Measurements from ENCODE around the gene BANK1. TPM values are rescaled to one million over a fixed set of nuclear protein-coding genes. Genes with fewer than 3 reads are reported as not detected.

Gene BANK1
- total RNA-seq, 2 experiments from 2014 or later = 0.06 to 0.10 TPM

GRCh38 chr4:101787701-101788316 lies 2.7 kb upstream of the BANK1 start:
- DNase-seq = no peak
- Mint-ChIP-seq H3K27ac (no peak overlapping the region), H3K4me3 (no peak overlapping the region), H3K4me1 (peaks cover 34% of the 10 kb centered on the region), H3K27me3 (peaks cover 38% of the 10 kb centered on the region), H3K36me3 (ENCODE audit: low read depth) (peaks cover 1% of the 10 kb centered on the region), H3K9me3 (no peaks in the 10 kb centered on the region)
- POLR2A ChIA-PET = no interaction called here
- CTCF ChIA-PET = no interaction called here

- H3K4me3 Mint-ChIP-seq = no peak overlapping the region
- ChIA-PET POLR2A (no interaction called here), CTCF (no interaction called here)
- peaks cover 16% of the 10 kb centered on the region for H3K4me1 Mint-ChIP-seq
- no peak overlapping the region for H3K27ac Mint-ChIP-seq
- no peaks in the 10 kb centered on the region for H3K36me3 Mint-ChIP-seq (ENCODE audit: low read depth)
- no peak for DNase-seq
- peaks cover 58% of the 10 kb centered on the region for H3K27me3 Mint-ChIP-seq
- H3K9me3 Mint-ChIP-seq = no peaks in the 10 kb centered on the region
Measured at GRCh38 chr4:101791182-101791558, 640 bp downstream of the BANK1 start.

DNA sequence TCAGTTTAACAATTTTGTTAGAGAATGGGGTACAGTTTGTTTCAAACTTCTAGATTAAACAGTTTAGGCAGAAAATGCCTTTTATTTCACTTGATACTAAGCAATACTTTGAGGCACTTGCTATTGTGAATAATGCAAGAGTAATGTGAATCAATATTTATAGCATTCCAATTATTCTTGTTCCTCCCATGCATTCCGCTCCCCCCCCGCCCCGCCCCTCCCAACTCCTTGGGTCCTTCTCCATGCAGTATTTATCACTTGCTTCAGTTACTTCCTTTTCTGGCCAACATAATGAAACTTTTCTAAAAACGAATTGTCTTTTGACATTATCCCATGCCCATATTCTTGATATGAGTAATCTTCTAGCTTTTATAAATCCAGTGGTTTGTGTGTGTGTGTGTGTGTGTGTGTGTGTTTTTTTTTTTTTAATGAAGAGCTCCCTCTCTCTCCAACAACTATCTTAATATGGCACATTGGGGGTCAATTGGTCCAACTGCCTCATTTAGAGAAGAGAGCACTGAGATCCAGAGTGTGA lies 1.6 kb downstream of the BANK1 start:
- Mint-ChIP-seq H3K4me1 (peaks cover 13% of the 10 kb centered on the region), H3K4me3 (no peak overlapping the region), H3K27me3 (peaks cover 62% of the 10 kb centered on the region), H3K36me3 (ENCODE audit: low read depth) (no peaks in the 10 kb centered on the region), H3K27ac (no peak overlapping the region), H3K9me3 (no peaks in the 10 kb centered on the region)
- ChIA-PET CTCF (no interaction called here), POLR2A (no interaction called here)
- no peak for DNase-seq

DNA sequence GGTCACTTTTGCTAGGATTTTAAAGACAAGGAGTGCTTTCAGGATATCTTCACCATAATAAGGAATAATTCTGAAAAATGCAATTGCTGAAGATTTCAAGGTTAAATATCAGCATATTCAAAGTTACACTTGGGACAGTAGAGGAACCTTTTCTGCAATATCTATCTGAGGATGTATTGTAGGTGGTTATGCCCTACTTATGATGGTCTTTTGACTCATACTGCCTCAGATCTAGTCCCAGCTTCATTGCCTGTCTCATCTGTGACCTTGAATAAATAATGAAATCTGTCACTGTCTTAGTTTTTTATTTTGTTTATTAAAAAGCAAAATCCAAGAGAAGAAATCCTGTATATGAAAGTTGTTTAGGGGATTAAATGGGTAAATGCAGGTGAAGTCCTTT lies 2.9 kb downstream of the BANK1 start:
- ChIA-PET POLR2A (no interaction called here), CTCF (interaction anchor here (0.6 kb wide), 1 partner anchor 812 kb away, joined by 4 read pairs; no protein-coding TSS in a partner anchor)
- no peaks in the 10 kb centered on the region for H3K9me3 Mint-ChIP-seq
- H3K4me3 Mint-ChIP-seq = no peak overlapping the region
- peaks cover 13% of the 10 kb centered on the region for H3K4me1 Mint-ChIP-seq
- H3K36me3 Mint-ChIP-seq (ENCODE audit: low read depth) = no peaks in the 10 kb centered on the region
- peaks cover 66% of the 10 kb centered on the region for H3K27me3 Mint-ChIP-seq
- H3K27ac Mint-ChIP-seq = no peak overlapping the region
- DNase-seq = no peak

DNA sequence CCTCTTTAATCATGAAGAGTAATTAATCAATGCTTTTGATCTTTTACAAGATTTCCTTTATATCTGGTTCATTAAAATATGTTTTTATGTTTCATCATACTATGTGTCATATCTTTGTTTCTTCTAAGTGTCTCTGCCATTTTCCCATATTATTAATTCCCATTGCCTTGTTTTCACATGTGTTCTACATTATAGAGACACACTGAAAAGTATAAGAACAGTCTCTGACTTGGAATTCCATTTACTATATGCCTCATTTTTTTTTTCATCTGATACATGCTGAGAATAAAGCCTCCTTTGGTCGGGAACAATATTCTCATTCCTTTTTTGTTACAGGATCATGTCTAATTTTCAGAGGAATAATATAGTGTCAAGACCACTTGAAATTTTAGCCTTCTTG lies 4.3 kb downstream of the BANK1 start:
- Mint-ChIP-seq H3K27ac (no peak overlapping the region), H3K9me3 (no peaks in the 10 kb centered on the region), H3K4me3 (no peak overlapping the region), H3K4me1 (peaks cover 10% of the 10 kb centered on the region), H3K36me3 (ENCODE audit: low read depth) (no peaks in the 10 kb centered on the region), H3K27me3 (peaks cover 61% of the 10 kb centered on the region)
- CTCF ChIA-PET = no interaction called here
- no peak for DNase-seq
- POLR2A ChIA-PET = no interaction called here

DNA sequence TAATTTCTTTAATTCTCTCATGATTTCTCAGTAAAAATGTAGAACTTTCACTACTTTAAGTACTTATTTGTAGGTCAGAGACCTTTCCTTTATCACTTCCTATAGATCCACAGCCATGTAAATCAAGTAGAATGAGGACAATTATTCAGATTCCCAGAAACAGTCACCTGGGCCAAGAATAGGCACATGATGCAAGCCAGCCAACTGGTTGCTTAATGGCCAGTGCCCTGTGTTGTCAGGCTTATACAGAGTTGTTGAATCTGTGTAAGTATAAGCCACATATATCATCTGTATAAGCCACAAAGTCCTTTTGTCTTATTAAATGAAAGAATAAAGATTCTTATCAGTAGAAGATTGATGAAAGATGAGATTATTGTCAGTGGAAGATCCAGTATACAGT lies 5.2 kb downstream of the BANK1 start:
- Mint-ChIP-seq H3K27ac (no peak overlapping the region), H3K4me1 (peaks cover 3% of the 10 kb centered on the region), H3K36me3 (ENCODE audit: low read depth) (no peaks in the 10 kb centered on the region), H3K27me3 (peaks cover 61% of the 10 kb centered on the region), H3K9me3 (no peaks in the 10 kb centered on the region), H3K4me3 (no peak overlapping the region)
- DNase-seq = no peak
- POLR2A ChIA-PET = no interaction called here
- CTCF ChIA-PET = no interaction called here

DNA sequence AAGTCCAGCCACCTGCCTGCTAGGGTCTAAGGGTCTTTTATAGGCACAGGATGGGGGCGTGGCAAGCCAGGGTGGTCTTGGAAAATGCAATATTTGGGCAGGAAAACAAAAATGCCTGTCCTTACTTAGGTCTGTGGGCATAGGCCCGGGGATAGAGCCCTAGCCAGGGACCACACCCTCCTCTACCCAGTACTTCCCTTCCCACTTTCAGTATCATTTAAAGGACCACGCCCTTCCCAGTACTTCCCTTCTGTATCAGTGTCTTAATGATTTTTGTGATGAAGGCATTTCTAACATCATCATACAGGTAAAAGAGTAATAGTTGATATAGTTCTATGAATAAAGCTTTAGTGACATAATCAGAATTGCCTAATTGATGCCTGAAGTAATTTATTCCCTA lies 11.4 kb downstream of the BANK1 start:
- DNase-seq = no peak
- Mint-ChIP-seq H3K27me3 (peaks cover 23% of the 10 kb centered on the region), H3K4me1 (peaks cover 6% of the 10 kb centered on the region), H3K4me3 (no peak overlapping the region), H3K36me3 (ENCODE audit: low read depth) (no peaks in the 10 kb centered on the region), H3K9me3 (no peaks in the 10 kb centered on the region), H3K27ac (no peak overlapping the region)
- CTCF ChIA-PET = no interaction called here
- POLR2A ChIA-PET = no interaction called here

GRCh38 chr4:101806914-101807313 lies 16.4 kb downstream of the BANK1 start:
- Mint-ChIP-seq H3K27ac (no peak overlapping the region), H3K9me3 (no peaks in the 10 kb centered on the region), H3K27me3 (peaks cover 7% of the 10 kb centered on the region), H3K36me3 (ENCODE audit: low read depth) (no peaks in the 10 kb centered on the region), H3K4me1 (peaks cover 4% of the 10 kb centered on the region), H3K4me3 (no peak overlapping the region)
- CTCF ChIA-PET = interaction anchor here (0.6 kb wide), 1 partner anchor 97 kb away, joined by 3 read pairs; no protein-coding TSS in a partner anchor
- DNase-seq = no peak
- POLR2A ChIA-PET = no interaction called here

DNA sequence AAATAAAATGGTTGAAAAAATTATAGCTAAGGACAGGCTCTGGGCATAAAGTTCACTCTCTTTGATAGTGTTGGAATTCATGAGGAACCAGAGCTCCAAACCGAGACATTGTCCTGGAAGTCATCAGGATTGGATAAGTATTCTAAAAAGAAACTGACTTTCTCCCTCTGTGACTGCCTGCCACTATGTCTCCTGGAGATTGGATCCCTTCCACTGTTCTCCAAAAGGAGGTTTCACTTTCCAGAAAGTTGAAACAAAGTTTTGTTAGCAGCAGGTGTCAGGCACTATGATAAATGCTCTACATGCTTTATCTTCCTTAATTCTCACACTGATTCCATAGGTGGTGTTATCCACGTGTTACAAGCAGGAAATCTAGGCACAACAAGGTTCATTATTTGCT lies 16.8 kb downstream of the BANK1 start:
- Mint-ChIP-seq H3K4me3 (no peak overlapping the region), H3K27ac (no peak overlapping the region), H3K4me1 (no peaks in the 10 kb centered on the region), H3K36me3 (ENCODE audit: low read depth) (no peaks in the 10 kb centered on the region), H3K9me3 (no peaks in the 10 kb centered on the region), H3K27me3 (peaks cover 7% of the 10 kb centered on the region)
- DNase-seq = no peak
- CTCF ChIA-PET = interaction anchor here (0.6 kb wide), 1 partner anchor 98 kb away, joined by 3 read pairs; no protein-coding TSS in a partner anchor
- POLR2A ChIA-PET = no interaction called here

- POLR2A ChIA-PET = no interaction called here
- Mint-ChIP-seq H3K27me3 (peaks cover 5% of the 10 kb centered on the region), H3K36me3 (ENCODE audit: low read depth) (no peaks in the 10 kb centered on the region), H3K9me3 (no peaks in the 10 kb centered on the region), H3K27ac (no peak overlapping the region), H3K4me3 (no peak overlapping the region), H3K4me1 (no peaks in the 10 kb centered on the region)
- CTCF ChIA-PET = no interaction called here
- no peak for DNase-seq
Measured at GRCh38 chr4:101813604-101814003, 23.1 kb downstream of the BANK1 start.

- peaks cover 5% of the 10 kb centered on the region for H3K27me3 Mint-ChIP-seq
- no peaks in the 10 kb centered on the region for H3K4me1 Mint-ChIP-seq
- peaks cover 6% of the 10 kb centered on the region for H3K9me3 Mint-ChIP-seq
- ChIA-PET POLR2A (no interaction called here), CTCF (no interaction called here)
- no peak overlapping the region for H3K27ac Mint-ChIP-seq
- H3K4me3 Mint-ChIP-seq = no peak overlapping the region
- no peak for DNase-seq
- H3K36me3 Mint-ChIP-seq (ENCODE audit: low read depth) = no peaks in the 10 kb centered on the region
Measured at GRCh38 chr4:101818362-101818761, 27.8 kb downstream of the BANK1 start.

DNA sequence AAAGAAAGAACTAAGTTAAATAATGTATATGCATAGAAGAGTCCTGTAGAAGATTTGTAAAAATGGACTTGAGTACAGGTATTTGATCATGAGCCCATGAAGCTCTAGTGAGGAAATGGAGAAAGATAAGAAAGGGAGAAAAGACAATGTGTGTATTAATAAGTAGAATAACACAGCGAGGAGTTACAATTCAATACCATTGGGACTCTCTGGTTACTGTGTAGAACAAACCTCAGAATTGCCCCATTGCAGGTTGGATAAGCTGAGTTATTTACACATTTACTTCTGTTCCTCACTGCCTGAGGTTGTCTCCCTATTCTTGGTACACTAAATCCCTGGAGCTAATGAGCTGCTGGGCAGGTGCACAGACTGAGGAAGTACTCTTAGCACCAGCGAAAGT lies 33.3 kb downstream of the BANK1 start:
- Mint-ChIP-seq H3K36me3 (ENCODE audit: low read depth) (no peaks in the 10 kb centered on the region), H3K4me3 (no peak overlapping the region), H3K27me3 (peaks cover 2% of the 10 kb centered on the region), H3K4me1 (no peaks in the 10 kb centered on the region), H3K27ac (no peak overlapping the region), H3K9me3 (peaks cover 6% of the 10 kb centered on the region)
- POLR2A ChIA-PET = no interaction called here
- CTCF ChIA-PET = no interaction called here
- DNase-seq = no peak

GRCh38 chr4:101824500-101824899 lies 34.0 kb downstream of the BANK1 start:
- DNase-seq = no peak
- H3K4me1 Mint-ChIP-seq = no peaks in the 10 kb centered on the region
- peaks cover 6% of the 10 kb centered on the region for H3K9me3 Mint-ChIP-seq
- no peak overlapping the region for H3K27ac Mint-ChIP-seq
- ChIA-PET POLR2A (no interaction called here), CTCF (no interaction called here)
- H3K27me3 Mint-ChIP-seq = peaks cover 2% of the 10 kb centered on the region
- no peak overlapping the region for H3K4me3 Mint-ChIP-seq
- H3K36me3 Mint-ChIP-seq (ENCODE audit: low read depth) = no peaks in the 10 kb centered on the region

- Mint-ChIP-seq H3K36me3 (ENCODE audit: low read depth) (no peaks in the 10 kb centered on the region), H3K9me3 (peaks cover 3% of the 10 kb centered on the region), H3K4me3 (no peak overlapping the region), H3K27me3 (peaks cover 2% of the 10 kb centered on the region), H3K4me1 (no peaks in the 10 kb centered on the region), H3K27ac (no peak overlapping the region)
- CTCF ChIA-PET = no interaction called here
- POLR2A ChIA-PET = no interaction called here
- no peak for DNase-seq
Measured at GRCh38 chr4:101825953-101826352, 35.4 kb downstream of the BANK1 start.

Measured in activated CD4-positive, alpha-beta T cell treated with anti-CD3 and anti-CD28 coated beads, Interleukin-2, amount 10 ng/mL, durations not matched to agents 7 days and 5 days (primary cell).